Esophagus muscularis mucosa (tissue), 4 donors: ENCODE data around the gene CLEC18A. TPM values are rescaled to one million over a fixed set of nuclear protein-coding genes. Genes with fewer than 3 reads are reported as not detected.
"Not testable (repeated sequence)": the region's sequence is repeated elsewhere in the genome, so short reads cannot be mapped to it uniquely, and the experiment has no call there.

Experiments
- DNase-seq: peaks from one replicate; pipeline ENCODE4 v3.0.0-alpha.2; 2017; ENCODE audit errors: extremely low spot score
- H3K27ac ChIP-seq, 4 donors: fragments of 200-600 bp; sonication (generic); replicated peaks in 1 of 4; 1 replicate in 3 of 4; 2 replicates in 1 of 4; pipeline ENCODE4 v1.5.1; 2016 to 2019; ENCODE audit warnings: mild to moderate bottlenecking in 1 of 4
- H3K27me3 ChIP-seq, 4 donors: fragments of 200-600 bp; sonication (generic); one replicate each; pipeline versions ENCODE4 v1.5.1 to v1.6.0; 2016 to 2019
- H3K36me3 ChIP-seq, 4 donors: fragments of 200-600 bp; sonication (generic); one replicate each; pipeline ENCODE4 v1.5.1; 2016 to 2019
- H3K4me1 ChIP-seq, 4 donors: fragments of 200-600 bp; sonication (generic); one replicate each; pipeline ENCODE4 v1.5.1; 2016 to 2019
- H3K4me3 ChIP-seq, 4 donors: fragments of 200-600 bp; sonication (generic); 1 replicate in 2 of 4; 2 replicates in 2 of 4; pipeline ENCODE4 v1.5.1; 2016 to 2019; ENCODE audit warnings: mild to moderate bottlenecking in 4 of 4, moderate library complexity in 1 of 4
- H3K9me3 ChIP-seq, 4 donors: fragments of 200-600 bp; sonication (generic); 1 replicate in 3 of 4; 2 replicates in 1 of 4; pipeline ENCODE4 v1.5.1; 2016 to 2019
- WGBS: methylation state at CpG from one replicate; pipeline ENCODE4 v1.1.5; 2018; 5-methylcytosine and 5-hydroxymethylcytosine counted together
- intact Hi-C: fragments of 100-400 bp; cut with DNase I; formaldehyde crosslinking; loops from one replicate; pipeline ENCODE4 v1.15.1; 2023
- total RNA-seq, 4 donors: library from RNA; depleted of rRNA; stranded (reverse); fragments of >200 nt; gene quantifications; one replicate each; pipeline versions ENCODE4 v1.1.0 to v1.2.1, GENCODE V29; 2016

The CLEC18A gene
- total RNA-seq, 4 donors from 2014 or later, result 0.19 to 0.50 (median 0.46) TPM; not detected in 1

GRCh38 chr16:69965661-69966054 is 14.5 kb downstream of the CLEC18A start:
- intact Hi-C loops, DNase-seq, H3K9me3 ChIP-seq, H3K36me3 ChIP-seq, H3K4me1 ChIP-seq, H3K27me3 ChIP-seq: not testable (repeated sequence)
- peak overlapping the region; percentile 62 to 80 (median 74) for H3K27ac ChIP-seq
- no CpG with 5 or more reads among the region's 24 CpGs for WGBS
- H3K4me3 ChIP-seq, result peak overlapping the region; percentile 49 to 80 (median 62)

- H3K9me3 ChIP-seq, H3K4me3 ChIP-seq, intact Hi-C loops, H3K4me1 ChIP-seq, H3K27me3 ChIP-seq, H3K27ac ChIP-seq, DNase-seq, H3K36me3 ChIP-seq: not testable (repeated sequence)
- no CpG with 5 or more reads among the region's 5 CpGs for WGBS
Observed at GRCh38 chr16:69967688-69968087, 16.6 kb downstream of the CLEC18A start.

GRCh38 chr16:69968125-69968524 is 17.0 kb downstream of the CLEC18A start:
- DNase-seq, intact Hi-C loops, H3K36me3 ChIP-seq, H3K27me3 ChIP-seq, H3K4me1 ChIP-seq, H3K9me3 ChIP-seq, H3K27ac ChIP-seq, H3K4me3 ChIP-seq: not testable (repeated sequence)
- no CpG with 5 or more reads among the region's 10 CpGs for WGBS

GRCh38 chr16:69969657-69970056 is 18.5 kb downstream of the CLEC18A start:
- H3K27ac ChIP-seq, DNase-seq, H3K9me3 ChIP-seq, H3K4me1 ChIP-seq, H3K36me3 ChIP-seq, intact Hi-C loops, H3K4me3 ChIP-seq, H3K27me3 ChIP-seq: not testable (repeated sequence)
- 20% methylated on average over 1 of the region's 4 CpGs for WGBS

- H3K9me3 ChIP-seq, intact Hi-C loops: not testable (repeated sequence)
- WGBS, result no CpG with 5 or more reads among the region's 7 CpGs
Observed at GRCh38 chr16:69972120-69972519, 21.0 kb downstream of the CLEC18A start.

GRCh38 chr16:69972935-69973334 is 21.8 kb downstream of the CLEC18A start:
- 93% methylated on average over 2 of the region's 8 CpGs for WGBS
- H3K36me3 ChIP-seq, intact Hi-C loops, H3K4me3 ChIP-seq, H3K4me1 ChIP-seq, H3K27me3 ChIP-seq, H3K9me3 ChIP-seq, H3K27ac ChIP-seq, DNase-seq: not testable (repeated sequence)

More at GRCh38 chr16:69972120-69972519, 21.0 kb downstream of the CLEC18A start:
- not testable (repeated sequence) for H3K27ac ChIP-seq, DNase-seq, H3K4me1 ChIP-seq, H3K4me3 ChIP-seq, H3K27me3 ChIP-seq, H3K36me3 ChIP-seq

- DNase-seq, H3K27me3 ChIP-seq, H3K4me1 ChIP-seq, intact Hi-C loops, H3K4me3 ChIP-seq, H3K9me3 ChIP-seq, H3K27ac ChIP-seq: not testable (repeated sequence)
- 76% methylated on average over 1 of the region's 1 CpG for WGBS
- peaks cover 0 to 35% (median 13%) of the 10 kb centered on the region in 4 donors for H3K36me3 ChIP-seq
Observed at GRCh38 chr16:69985196-69985595, 34.1 kb downstream of the CLEC18A start.

- intact Hi-C loops, H3K4me3 ChIP-seq, H3K27me3 ChIP-seq, H3K27ac ChIP-seq, DNase-seq, H3K9me3 ChIP-seq, H3K4me1 ChIP-seq: not testable (repeated sequence)
- 97% methylated on average over 3 of the region's 3 CpGs for WGBS
- peaks cover 7 to 50% (median 25%) of the 10 kb centered on the region in 4 donors for H3K36me3 ChIP-seq
Observed at GRCh38 chr16:69997956-69998355, 46.8 kb downstream of the CLEC18A start.

- DNase-seq, intact Hi-C loops, H3K27me3 ChIP-seq, H3K4me3 ChIP-seq, H3K4me1 ChIP-seq, H3K27ac ChIP-seq, H3K9me3 ChIP-seq: not testable (repeated sequence)
- peaks cover 1 to 47% (median 14%) of the 10 kb centered on the region in 4 donors for H3K36me3 ChIP-seq
- 89% methylated on average over 9 of the region's 9 CpGs for WGBS
Observed at GRCh38 chr16:69999801-70000200, 48.7 kb downstream of the CLEC18A start.

GRCh38 chr16:70003511-70003910 is 52.4 kb downstream of the CLEC18A start:
- DNase-seq, intact Hi-C loops, H3K27ac ChIP-seq, H3K4me1 ChIP-seq, H3K9me3 ChIP-seq, H3K27me3 ChIP-seq, H3K4me3 ChIP-seq: not testable (repeated sequence)
- H3K36me3 ChIP-seq, result peaks cover 0 to 42% (median 9%) of the 10 kb centered on the region in 4 donors
- WGBS, result 100% methylated on average over 2 of the region's 2 CpGs

- H3K9me3 ChIP-seq, intact Hi-C loops, H3K27ac ChIP-seq, DNase-seq, H3K4me3 ChIP-seq, H3K27me3 ChIP-seq, H3K4me1 ChIP-seq: not testable (repeated sequence)
- H3K36me3 ChIP-seq, result peaks cover 20 to 67% (median 33%) of the 10 kb centered on the region in 4 donors
- 89% methylated on average over 3 of the region's 3 CpGs for WGBS
Observed at GRCh38 chr16:70008604-70009003, 57.5 kb downstream of the CLEC18A start.

- DNase-seq, H3K27ac ChIP-seq, intact Hi-C loops, H3K9me3 ChIP-seq, H3K27me3 ChIP-seq, H3K4me3 ChIP-seq, H3K4me1 ChIP-seq: not testable (repeated sequence)
- peaks cover 20 to 75% (median 42%) of the 10 kb centered on the region in 4 donors for H3K36me3 ChIP-seq
- WGBS, result 97% methylated on average over 6 of the region's 8 CpGs
Observed at GRCh38 chr16:70010615-70011014, 59.5 kb downstream of the CLEC18A start.

- WGBS, result 81% methylated on average over 6 of the region's 11 CpGs
- H3K9me3 ChIP-seq, intact Hi-C loops, H3K27me3 ChIP-seq, H3K4me3 ChIP-seq, H3K4me1 ChIP-seq, DNase-seq, H3K27ac ChIP-seq: not testable (repeated sequence)
- peaks cover 20 to 80% (median 47%) of the 10 kb centered on the region in 4 donors for H3K36me3 ChIP-seq
Observed at GRCh38 chr16:70011120-70011519, 60.0 kb downstream of the CLEC18A start.
